DMS 273 (cell line): ENCODE measurements around the gene RFTN1.

Experiments used
- DNase-seq: peaks from one replicate; lab custom pipeline; 2025; ENCODE audit not compliant: unreplicated experiment; lab: John Stamatoyannopoulos, UW

Gene RFTN1

DNA sequence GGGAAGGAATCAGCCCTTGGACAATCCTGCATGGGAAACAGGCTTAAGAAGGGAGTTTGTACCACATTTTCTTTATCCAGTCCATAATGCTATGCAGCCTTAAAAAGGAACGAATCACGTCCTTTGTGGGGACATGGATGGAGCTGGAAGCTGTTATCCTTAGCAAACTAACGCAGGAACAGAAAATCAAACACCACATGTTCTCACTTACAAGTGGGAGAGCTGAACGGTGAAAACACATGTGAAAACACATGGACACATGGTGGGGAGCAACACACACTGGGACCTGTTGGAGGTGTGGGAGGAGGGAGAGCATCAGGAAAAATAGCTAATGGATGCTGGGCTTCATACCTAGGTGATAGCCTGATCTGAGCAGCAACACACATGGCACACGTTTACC lies 178.2 kb downstream of the RFTN1 start:
- DNase-seq: no peak

DNA sequence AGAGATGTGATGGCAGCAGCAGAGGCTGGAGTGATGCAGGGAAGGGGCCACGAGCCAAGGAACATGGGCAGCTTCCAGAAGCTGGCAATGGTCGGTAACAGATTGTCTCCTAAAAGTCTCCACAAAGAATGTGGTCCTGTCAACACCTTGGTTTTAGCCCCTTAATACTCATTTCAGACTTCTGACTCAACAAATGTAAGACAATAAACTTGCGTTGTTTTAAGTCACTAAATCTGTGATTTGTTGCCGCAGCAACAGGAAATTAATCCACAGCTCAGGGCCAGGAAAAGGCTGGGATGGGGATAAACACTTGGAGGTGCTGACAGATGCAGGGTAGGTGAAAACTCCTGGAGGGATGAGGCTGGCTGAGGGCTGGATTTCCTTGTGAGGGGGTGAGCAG lies 178.6 kb downstream of the RFTN1 start:
- DNase-seq: no peak

DNA sequence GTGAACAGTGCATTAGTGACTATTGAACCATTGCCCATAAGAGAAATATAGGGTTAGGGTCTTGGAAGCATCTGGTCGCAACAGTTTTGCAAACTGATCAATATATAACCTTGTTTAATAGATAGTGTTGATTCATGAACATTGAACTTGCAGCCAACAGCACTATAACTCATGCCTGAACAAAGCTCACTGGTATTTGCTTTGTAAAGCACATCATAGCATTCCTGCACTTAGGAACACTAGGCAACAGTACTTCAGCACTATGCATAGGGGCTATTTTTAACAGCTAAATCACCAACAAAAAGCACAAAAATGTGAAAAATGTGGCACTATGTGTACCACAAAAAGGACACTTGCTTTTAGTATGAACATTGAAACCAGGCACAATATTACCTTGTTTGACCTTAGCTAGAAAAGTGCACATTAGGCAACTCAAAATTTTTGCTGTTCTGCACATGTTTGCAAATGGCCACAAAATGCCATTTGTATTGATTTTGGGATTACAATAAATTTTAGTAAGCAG lies 180.5 kb downstream of the RFTN1 start:
- no peak for DNase-seq

DNA sequence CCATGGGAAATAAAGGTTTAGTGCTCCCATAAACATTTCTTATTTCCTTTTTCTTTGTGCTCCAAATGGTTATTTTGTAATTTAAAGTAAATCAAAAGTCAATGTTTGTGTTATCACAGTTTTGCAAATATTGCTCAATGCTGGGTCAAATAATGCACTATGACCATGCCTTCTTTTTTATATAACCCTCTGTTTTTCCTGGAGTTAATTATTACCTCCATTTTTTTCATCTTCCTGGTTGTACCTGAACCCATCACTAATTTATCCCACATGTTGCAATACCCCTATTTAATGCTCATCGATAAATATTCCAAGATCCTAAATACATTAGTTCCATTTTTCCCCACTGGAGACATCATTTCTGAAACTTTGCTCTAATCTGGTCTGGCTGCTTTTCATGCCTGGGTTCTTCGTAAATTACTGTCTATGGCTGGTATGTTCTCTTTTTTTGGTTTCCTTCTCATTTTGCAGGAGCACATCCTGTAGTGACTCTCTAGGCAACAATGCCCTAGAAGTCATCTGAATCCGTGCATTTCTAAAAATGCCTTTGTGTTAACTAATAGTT lies 182.1 kb downstream of the RFTN1 start:
- no peak for DNase-seq

DNA sequence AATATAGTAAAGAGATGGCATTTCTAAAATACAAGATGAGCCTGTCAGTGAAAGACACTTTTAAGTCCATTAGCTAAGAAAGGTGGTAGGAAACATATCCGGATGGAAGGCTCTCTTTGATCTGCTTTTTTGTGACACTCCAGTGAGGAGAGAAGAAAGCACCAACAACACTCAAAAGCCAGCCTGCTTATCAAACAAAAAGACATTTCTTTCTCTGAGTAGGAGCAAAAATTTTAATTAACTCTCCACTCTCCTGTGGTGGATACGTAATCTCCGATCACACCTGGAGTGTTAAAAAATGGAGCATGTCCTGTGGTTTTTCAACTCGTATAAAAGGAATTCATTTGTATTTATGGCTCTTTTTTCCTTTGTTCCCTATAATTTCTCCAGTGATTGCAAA lies 183.1 kb downstream of the RFTN1 start:
- no peak for DNase-seq

DNA sequence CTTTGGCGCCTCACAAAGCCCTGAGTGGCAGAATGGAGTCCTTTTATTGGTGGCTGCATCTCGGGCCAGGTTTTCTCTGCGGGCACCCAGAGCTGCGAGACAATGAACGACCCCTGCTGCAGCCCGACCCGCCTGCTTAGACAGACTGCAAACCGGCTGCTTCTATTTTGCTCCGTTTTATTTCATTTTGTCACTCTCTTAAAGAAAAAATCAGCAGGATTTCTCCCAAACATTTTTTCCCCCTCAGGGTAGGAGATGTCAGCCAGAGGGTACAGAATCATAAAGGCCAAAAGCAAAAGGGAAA lies 183.7 kb downstream of the RFTN1 start:
- DNase-seq: no peak

DNA sequence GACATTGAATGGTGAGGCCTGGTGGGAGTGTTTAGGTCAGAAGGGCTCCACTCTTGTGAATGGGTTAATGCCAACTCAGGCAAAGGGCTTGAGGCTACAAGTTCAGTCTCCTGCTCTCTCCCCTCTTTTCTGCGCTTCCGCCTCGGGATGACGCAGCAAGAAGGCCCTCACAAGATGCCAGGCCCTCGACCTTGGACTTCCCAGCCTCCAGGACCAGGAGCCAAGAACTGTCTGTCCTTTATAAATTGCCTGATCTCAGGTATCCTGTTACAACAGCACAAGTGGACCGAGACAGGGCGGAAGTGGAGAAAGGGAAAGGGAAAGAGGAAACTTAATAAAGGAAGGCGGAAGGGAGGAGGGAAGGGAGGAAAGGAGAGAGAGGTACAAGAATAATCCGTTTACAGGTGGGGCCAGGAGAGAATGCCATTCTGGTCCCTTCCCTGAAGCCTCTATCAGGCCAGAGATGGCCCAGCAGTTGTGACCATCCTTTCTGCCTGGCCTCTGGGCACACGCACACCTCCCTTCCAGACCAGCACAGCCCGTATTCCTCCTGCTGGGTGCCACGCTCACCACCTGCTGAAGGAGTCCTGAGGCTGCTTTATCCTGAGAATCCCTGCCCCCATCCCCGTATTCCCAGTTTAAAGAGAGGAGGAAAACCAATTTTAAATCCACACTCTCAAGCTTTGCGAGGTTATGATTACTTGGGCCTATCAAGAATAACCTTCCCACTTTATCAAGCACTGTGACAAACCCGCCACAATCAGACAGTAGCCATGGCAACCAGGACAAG lies 184.3 kb downstream of the RFTN1 start:
- DNase-seq: no peak

DNA sequence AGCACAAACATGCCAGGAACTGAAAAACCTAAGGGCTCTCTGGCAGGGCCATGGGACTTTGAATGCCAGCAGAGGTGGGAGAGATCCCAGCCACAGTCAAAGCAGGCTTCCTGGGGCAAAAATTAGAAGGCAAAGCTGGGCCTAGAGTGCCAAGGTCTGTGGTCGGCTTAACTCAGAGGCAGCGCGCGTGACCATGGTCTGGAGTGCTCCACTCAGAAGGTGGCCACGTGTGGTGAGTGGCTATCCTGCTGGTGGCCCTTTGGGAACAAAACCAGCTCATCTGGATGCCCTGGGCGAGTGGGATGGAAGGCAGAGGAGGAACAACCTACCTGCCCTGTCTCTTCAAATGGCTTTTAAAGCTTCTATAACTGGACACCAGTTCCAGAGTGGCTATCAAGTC lies 185.4 kb downstream of the RFTN1 start:
- no peak for DNase-seq

DNA sequence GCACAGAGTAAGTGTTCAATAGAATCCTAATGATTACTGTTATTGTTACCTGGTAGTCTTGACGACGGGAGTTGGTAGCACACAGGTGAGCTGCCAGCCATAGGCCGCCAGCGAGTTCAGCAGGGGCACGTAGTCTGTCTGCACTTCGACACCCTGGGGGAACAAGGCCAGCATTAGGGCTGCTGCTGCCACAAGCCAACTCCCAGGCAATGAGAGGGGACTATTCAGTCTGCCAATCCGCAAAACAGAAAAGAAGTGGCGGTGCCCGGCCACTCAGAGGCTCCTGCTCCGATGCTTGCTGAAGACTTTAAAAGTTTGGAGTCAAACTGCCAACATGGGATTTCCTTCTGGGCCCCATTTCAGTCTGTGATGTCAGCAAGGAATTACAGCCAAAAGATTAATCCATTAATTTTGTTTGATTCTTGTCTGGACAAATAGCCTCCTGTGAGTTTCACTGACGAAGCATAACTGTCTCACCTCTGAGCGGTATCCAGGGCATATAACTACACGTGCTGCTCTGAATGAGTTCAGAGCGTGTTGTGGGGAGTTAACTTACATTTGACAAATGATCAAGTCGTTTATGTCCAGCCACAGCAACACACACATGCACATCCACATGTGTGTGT lies 186.7 kb downstream of the RFTN1 start:
- no peak for DNase-seq

DNA sequence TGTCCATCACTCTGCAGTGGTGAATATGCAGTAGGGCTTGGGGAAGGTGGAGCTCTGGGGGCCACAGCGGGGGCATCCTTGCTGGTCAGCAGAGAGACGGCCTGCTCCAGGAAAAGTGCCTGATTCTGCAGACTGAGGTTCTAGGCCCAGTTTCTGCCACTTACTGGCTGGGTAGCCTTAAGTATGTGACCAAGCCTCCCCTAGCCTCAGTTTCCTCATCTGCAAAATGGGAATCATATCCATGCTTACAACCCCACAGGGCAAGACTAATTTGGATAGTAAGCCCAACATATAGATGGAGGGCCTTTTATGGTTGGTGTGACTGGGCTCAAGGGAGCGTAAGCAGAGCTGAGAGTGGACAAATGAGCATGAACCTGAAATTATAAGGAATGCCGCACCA lies 187.6 kb downstream of the RFTN1 start:
- no peak for DNase-seq

DNA sequence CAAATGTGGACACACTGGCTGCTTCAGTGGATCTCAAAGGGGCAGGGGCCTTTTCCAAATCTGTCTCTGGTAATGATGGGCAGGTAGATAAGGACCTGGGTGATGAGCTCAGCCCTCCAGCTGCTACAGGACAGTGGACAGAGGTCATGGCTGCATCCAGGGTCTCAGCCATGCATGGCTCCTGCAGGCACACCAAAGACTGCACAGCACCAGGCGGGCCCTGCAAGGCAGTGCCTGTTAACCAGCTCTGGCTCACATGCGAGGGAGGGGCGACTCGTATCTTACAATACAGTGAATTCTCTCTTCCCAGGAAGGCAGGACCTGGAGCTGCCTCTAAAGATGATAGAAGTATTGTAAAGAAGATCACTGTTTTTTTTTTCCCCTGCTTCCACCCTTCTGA lies 189.8 kb downstream of the RFTN1 start:
- no peak for DNase-seq

DNA sequence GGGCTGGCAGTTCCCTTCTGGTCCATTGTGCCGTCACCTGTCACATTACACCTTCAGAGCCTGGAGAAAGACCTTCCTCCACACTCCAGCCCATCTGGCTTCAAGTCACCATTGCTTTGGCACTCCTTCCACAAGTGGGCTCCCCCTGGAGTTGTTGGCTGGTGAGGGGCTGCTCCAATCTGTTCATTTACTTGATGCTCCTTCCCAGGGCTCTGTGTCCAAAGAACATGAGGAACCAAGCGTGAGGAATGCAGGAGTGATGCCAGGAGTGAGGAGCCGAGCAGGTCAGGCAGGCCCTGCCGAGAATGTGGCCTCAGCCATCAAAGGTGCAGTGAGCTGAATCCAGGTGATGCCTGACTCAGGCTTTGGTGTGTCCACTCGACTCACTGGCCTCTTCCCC lies 191.3 kb downstream of the RFTN1 start:
- peak; percentile 18 for DNase-seq

DNA sequence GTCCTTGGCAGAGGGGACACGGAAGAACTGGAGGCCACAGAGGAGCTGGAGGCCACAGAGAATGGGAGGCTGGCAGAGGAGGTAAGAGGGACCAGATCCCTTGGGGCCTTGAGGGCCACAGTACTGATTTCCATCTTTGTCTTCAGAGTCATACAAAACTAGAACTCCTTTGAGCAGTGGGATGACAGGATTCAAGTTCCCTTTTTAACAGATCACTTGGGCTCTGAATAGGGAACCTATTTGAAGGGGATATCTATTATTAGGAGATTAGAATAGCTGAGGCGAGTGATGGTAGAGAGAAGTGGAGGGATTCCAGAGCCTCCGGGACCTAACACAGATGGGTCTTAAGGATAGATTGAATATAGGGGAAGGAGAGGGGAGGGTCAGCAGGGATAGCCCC lies 192.8 kb downstream of the RFTN1 start:
- DNase-seq: no peak

DNA sequence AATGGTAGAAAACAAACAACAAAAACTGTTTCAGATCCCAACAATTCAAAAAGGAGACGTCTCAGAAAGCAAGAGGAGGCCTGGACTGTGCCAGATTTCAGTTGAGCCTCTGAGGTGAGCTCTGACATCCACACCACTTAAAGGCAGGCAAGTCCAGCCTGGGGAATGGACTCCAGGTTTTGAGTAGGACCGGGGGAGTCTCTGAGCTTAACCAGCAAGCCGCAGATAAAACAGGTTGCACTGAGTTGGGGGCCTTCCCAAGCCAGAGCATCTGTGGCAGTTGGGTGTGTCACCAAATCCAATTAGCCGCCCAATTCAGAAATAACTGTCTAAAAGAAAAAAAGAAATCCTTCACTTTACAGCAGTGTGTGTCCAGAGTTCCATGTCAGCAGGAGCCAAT lies 193.8 kb downstream of the RFTN1 start:
- DNase-seq: no peak

DNA sequence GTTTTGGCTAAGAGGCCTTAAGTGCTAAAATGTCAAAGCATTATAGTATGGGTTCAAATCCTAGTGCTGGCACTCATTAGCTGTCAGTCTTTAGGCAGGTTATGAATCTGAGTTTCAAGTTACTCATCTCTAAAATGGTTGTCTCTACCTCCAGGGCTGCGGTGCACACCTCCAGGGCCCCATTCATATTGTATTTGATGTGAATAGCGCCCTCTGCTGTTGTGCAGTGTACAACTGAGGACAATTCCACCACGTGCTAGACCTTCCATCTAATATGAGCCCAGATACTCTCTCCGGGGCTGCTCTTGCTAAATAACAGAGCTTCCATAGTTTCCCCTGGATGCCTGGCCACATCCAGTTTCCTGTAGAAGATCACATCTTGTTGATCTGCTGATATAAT lies 194.2 kb downstream of the RFTN1 start:
- DNase-seq: peak; percentile 34

DNA sequence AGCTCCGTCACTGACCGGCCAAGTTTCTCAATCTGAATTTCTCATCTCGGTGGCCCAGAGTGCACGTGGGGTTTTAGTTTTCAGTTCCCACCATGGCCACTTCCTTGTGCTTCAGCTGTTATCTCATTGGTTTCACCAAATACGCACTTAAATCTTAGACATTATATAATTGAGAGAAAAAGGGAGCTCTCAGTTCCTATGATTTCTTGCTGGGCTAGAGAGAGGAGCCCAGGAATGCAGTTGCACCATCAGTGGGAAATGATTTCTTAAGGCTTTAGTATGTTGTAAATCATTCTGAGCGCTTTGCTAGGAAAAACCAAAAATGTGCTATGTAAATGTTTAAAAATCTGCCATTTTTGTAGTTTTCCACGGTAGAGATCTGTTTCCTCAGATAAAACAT lies 195.3 kb downstream of the RFTN1 start:
- no peak for DNase-seq

DNA sequence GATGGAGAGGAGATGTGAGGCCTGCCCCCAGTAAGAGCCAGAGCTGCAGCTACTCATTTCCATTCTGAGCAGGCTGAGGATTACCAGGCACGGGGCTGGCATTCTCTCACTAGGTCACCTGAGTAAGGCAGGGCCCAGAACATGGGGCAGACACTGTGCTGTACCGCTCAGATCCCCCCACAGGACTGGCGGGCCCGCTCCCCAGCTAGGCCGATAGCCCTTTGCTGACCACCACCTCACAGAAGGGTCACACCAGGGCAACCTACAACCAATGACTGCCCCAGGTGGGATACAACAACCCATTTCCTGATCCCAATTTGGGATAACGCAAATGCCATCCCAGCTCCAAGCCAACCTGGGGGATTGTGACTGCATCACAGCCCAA lies 195.9 kb downstream of the RFTN1 start:
- DNase-seq: no peak

DNA sequence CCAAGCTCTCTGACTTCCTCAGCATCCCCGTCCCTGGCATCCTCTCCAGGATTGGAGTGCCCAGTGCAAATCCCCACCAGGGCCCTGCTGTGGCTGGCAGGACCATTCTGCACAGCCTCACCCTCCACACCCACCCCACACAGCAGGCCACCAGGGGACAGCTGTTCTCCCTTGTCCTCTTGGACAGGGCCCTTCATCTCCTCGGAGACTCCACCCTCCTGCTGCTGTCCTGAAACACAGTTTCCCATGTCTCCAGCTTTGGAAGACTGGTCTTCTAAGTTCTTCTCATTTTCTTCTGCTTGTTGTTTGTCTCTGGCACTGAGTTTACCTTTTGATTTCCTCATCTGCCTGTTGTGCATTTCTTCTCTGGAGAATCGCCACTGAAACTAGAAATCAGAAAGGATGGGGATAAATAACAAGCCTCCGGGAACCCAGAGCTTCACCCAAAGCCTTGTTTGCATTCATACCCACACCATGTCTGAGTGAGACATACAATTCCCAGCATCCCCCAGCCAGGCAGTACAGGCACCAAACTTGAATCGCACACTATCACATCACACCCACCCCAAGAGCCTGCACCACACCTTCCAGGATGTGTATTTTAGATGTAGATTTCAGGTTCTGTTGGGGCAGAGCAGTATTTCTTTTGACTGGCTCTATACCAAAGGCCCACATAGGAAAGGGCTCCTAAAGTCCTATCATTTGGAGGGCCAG lies 196.5 kb downstream of the RFTN1 start:
- DNase-seq: no peak

DNA sequence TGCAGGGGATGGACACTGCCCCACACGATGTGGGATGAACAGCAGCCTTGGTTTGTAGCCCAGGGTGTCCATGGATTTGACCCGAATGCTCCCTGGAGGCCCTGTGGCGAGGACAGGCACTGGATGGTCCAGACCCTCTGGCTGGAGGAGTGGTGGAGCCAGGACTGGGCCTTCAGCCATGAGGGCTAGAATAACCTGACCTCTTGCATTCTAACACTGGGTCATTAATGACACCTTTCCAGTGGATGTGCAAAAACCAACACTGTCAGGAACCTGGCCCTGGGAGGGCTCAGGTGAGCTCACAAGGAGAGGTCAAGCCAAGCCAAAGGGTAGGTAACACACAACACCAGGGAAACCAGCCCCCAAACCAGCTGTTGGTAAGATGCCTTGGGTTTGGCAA lies 197.1 kb downstream of the RFTN1 start:
- no peak for DNase-seq

DNA sequence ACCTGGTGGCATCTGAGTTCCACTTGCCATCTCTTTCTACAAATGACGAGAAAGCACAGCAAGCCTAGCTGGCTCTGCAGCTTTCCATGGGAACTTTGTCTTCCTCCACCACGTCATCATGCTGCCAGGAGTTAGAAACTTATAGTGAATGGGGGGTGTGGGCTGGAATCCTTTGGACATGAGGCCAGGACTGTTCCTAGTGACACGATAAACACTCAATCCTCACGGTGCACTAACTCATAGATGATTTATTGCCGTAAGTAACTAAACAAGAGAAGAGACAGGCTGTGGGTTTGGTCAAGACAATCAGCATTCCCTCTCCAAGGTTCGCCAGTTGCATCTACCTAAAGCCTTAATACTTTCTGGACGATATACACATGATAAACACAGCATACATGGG lies 197.9 kb downstream of the RFTN1 start:
- DNase-seq: no peak

DNA sequence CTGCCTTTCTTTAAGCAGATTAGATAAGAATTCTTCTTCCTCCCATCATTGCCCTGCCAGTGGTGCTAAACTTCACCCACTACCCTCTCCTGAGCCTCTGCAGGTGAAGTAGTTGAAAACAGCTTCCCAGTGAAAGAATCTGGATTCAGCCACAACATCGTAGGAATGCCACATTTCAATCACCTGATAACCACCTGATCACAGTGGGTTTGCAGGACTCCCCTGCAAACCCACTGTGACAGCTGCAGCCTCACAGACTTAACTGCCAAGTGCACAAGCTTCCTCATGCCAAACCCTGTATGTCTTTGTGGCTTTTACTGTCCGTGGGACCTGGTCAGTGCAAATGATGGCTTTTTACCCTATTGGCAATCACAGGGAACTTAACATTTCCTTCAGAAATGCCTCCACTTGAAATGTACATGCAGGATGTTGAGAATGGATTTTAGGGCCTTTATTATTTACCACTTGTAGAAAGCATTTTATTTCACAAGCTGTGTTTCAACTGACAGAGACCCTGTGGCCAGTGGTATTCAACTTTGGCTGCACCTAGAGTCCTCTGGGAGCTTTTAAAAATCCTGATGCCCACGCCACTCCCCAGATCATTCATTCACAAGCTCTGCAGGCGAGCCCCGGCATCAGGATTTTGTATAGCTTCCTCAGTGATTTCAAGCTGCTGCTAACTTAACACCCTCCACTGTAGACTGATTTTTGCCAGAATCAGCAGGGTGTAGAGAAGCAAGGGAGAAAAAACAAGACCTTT lies 199.4 kb downstream of the RFTN1 start:
- no peak for DNase-seq
